Keratinocyte (primary cell): Measurements from ENCODE around the gene GABRE.

Experiments
- CTCF ChIP-seq, 3 experiments: IDR thresholded peaks in 1 of 3; conservative IDR thresholded peaks in 1 of 3; optimal IDR thresholded peaks in 1 of 3; 2 replicates in 2 of 3; 3 replicates in 1 of 3; pipeline versions ENCODE3 to v1.5.1; 2011; ENCODE audit warnings: low read length in 3 of 3, mild to moderate bottlenecking in 3 of 3, moderate library complexity in 2 of 3, control low read depth in 1 of 3, inconsistent platforms in 1 of 3; ENCODE audit not compliant: insufficient read depth in 2 of 3; ENCODE audit errors: extremely low read depth in 1 of 3
- EZH2 ChIP-seq: IDR thresholded peaks from one replicate; pipeline ENCODE4 v1.6.1; 2012; ENCODE audit warnings: inconsistent platforms, mild to moderate bottlenecking, low read length, moderate library complexity

- TF ChIP-seq CTCF (optimal IDR thresholded peaks at IDR 0.05 in 1 of 3, IDR thresholded peaks at IDR 0.05 in 1 of 3, conservative IDR thresholded peaks at IDR 0.05 in 1 of 3; ENCODE audit: extremely low read depth in 1 of 3, insufficient read depth in 2 of 3, low read length in 3 of 3) (no peak), EZH2 (no peak)
These were observed 16.4 kb downstream of the GABRE start for GRCh38 chrX:151958101-151958500.
